AG04449 (cell line): ENCODE results near the gene ELFN2.

Source experiments
- CTCF ChIA-PET: fragments of 350-600 bp; formaldehyde crosslinking; extraction: SDS; loops from one replicate; lab custom pipeline; 2021; ENCODE audit warnings: antibody characterized with exemption; lab: Yijun Ruan, JAX
- POLR2A ChIA-PET: fragments of 400-600, 350-600 bp; formaldehyde crosslinking; extraction: SDS; loops from one replicate; lab custom pipeline; 2020; ENCODE audit warnings: antibody characterized with exemption, inconsistent platforms; lab: Yijun Ruan, JAX
- DNase-seq: peaks from one replicate; pipeline ENCODE4 v3.0.0-alpha.2; 2010; ENCODE audit warnings: low read depth, low spot score
- H3K4me3 ChIP-seq: 2 replicates; pipeline ENCODE4 v1.5.1; 2011; ENCODE audit warnings: low read depth, mild to moderate bottlenecking, control low read depth, low read length
- TF ChIP-seq, protein P1 (sequence below): IDR thresholded peaks from one replicate; pipeline ENCODE4 v1.5.1; 2011; ENCODE audit warnings: mild to moderate bottlenecking, moderate library complexity, low read length, control low read depth, inconsistent platforms; ENCODE audit not compliant: insufficient read depth; ENCODE audit errors: missing control alignments

ELFN2 gene

GRCh38 chr22:37412495-37413250, 14.6 kb downstream of the ELFN2 start:
- TF ChIP-seq, protein P1, sequence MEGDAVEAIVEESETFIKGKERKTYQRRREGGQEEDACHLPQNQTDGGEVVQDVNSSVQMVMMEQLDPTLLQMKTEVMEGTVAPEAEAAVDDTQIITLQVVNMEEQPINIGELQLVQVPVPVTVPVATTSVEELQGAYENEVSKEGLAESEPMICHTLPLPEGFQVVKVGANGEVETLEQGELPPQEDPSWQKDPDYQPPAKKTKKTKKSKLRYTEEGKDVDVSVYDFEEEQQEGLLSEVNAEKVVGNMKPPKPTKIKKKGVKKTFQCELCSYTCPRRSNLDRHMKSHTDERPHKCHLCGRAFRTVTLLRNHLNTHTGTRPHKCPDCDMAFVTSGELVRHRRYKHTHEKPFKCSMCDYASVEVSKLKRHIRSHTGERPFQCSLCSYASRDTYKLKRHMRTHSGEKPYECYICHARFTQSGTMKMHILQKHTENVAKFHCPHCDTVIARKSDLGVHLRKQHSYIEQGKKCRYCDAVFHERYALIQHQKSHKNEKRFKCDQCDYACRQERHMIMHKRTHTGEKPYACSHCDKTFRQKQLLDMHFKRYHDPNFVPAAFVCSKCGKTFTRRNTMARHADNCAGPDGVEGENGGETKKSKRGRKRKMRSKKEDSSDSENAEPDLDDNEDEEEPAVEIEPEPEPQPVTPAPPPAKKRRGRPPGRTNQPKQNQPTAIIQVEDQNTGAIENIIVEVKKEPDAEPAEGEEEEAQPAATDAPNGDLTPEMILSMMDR, result no peak
- POLR2A ChIA-PET, result no interaction called here
- CTCF ChIA-PET, result interaction anchor here (1.1 to 1.5 kb wide), 2 partner anchors 17 to 43 kb away, joined by 3 to 4 read pairs; no protein-coding TSS in a partner anchor
- no peak for DNase-seq
- no peak overlapping the region for H3K4me3 ChIP-seq

GRCh38 chr22:37411655-37412054, 15.6 kb downstream of the ELFN2 start:
- no peak for DNase-seq
- POLR2A ChIA-PET, result no interaction called here
- CTCF ChIA-PET, result no interaction called here
- TF ChIP-seq, protein P1, result no peak
- H3K4me3 ChIP-seq, result no peak overlapping the region

GRCh38 chr22:37410174-37411055, 16.9 kb downstream of the ELFN2 start:
- POLR2A ChIA-PET, result no interaction called here
- TF ChIP-seq, protein P1, result no peak
- no peak overlapping the region for H3K4me3 ChIP-seq
- DNase-seq, result no peak
- CTCF ChIA-PET, result interaction anchor here (1.7 kb wide), 1 partner anchor 19 kb away, joined by 4 read pairs; no protein-coding TSS in a partner anchor

GRCh38 chr22:37409459-37410050, 17.7 kb downstream of the ELFN2 start:
- CTCF ChIA-PET, result interaction anchor here (1.7 kb wide), 1 partner anchor 20 kb away, joined by 4 read pairs; no protein-coding TSS in a partner anchor
- no peak for DNase-seq

GRCh38 chr22:37409031-37409430, 18.2 kb downstream of the ELFN2 start:
- POLR2A ChIA-PET, result no interaction called here
- H3K4me3 ChIP-seq, result no peak overlapping the region
- no peak for DNase-seq
- TF ChIP-seq, protein P1, result no peak
- CTCF ChIA-PET, result interaction anchor here (1.7 kb wide), 1 partner anchor 20 kb away, joined by 4 read pairs; no protein-coding TSS in a partner anchor

More at GRCh38 chr22:37409459-37410050, 17.7 kb downstream of the ELFN2 start:
- no peak overlapping the region for H3K4me3 ChIP-seq
- TF ChIP-seq, protein P1, result no peak
- POLR2A ChIA-PET, result no interaction called here

DNA sequence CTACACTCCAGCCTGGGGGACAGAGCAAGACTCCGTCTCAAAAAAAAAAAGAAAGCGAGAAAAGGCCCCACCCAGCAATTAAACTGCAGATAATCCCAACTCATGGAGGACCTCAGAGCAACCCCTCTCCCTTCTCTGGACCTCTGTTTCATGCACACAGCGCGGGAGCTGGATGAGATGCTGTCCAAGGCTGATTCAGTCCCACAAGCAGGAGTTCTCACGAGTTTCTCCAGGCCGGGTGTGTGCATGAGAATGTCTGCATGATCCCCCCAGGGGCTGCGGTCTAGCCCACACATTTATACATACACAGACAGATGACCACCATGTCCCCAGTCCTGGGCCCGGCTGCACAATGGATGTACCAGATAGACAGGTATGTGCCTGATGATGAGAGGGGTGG, 19.4 kb downstream of the ELFN2 start:
- H3K4me3 ChIP-seq, result no peak overlapping the region
- CTCF ChIA-PET, result interaction anchor here (1.6 kb wide), 1 partner anchor 92 kb away, joined by 5 read pairs; no protein-coding TSS in a partner anchor
- TF ChIP-seq, protein P1, result no peak
- DNase-seq, result no peak
- POLR2A ChIA-PET, result no interaction called here
